ENCODE measurements around the gene PTPRD.

The PTPRD gene

DNA sequence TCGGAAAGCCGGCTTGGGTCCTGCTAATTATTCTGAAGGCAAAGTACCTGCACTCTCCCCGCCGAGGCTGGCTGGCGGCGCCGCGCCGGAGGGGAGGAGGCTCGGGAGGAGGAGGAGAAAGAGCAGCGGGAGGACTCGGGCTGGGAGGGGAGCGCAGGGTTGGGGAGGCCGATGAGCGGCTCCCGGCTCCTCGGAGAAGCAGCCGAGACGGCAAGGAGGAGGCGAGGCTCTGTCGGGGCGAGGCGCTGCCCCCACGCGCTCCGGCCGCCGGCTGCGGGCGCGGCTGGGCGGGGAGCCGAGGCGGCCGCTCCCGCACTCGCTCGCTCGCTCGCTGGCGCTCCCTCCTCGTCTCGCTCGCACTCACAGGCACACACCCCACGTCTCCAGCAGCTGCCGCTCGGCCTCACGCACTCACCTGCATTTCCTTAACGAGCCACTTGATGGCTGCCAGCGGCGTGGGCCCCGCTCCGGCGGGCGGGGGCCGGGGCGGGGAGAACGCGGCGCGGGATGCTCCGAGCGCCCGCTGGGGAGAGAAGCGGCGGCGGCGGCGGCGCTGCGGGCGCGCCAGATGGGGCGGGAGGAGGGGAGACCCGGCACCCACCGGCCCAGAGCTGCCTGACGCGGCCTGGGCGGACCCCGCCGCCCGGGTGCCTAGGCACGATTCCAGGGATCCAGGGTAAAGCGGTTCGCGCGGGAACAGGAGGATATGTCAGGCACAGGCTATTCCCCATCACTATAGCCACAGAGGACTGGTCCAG, at the start of gene PTPRD:
Gene PTPRD, minus strand, starts transcription at position 362 of the 758 bp plus-strand sequence.
- no peak for DNase-seq

DNA sequence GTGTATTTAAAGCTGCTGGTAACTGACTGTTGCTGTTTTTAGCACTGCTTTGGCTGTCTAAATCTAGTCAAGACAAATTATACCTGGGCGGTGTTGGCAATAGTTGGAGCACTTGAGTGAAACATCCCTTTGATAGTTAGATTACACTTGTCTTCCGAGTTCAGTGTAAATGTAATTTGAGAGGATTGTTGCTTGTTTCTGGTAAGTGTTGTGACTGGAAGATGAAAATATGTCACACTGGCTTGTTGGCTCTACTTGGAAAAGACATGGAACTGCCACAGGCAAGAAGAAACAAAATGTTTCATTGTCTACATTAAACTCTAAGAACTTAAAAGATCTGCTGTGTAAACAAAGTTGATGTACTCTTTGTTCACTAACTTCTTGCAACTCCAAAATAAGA, 49.2 kb upstream of the PTPRD start:
- no peak for DNase-seq

DNA sequence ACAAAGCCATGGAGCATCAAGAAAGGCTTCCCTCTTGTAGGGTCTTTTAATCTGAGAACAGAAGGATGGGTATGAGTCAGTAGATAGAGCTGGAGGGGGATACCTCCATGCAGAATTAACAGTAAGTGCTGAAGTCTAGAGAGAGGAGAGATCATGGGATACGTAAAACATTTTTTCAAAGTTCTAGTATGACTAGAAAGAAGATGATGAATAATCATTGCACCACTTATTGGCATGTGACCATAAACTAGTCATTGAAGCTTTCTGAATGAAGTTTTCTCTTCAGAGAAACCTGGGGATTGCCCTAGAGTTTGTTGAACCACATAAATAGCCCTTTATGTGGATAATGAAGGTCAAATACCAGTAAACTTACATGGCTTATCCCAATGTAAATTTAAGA, 48.6 kb upstream of the PTPRD start:
- no peak for DNase-seq

DNA sequence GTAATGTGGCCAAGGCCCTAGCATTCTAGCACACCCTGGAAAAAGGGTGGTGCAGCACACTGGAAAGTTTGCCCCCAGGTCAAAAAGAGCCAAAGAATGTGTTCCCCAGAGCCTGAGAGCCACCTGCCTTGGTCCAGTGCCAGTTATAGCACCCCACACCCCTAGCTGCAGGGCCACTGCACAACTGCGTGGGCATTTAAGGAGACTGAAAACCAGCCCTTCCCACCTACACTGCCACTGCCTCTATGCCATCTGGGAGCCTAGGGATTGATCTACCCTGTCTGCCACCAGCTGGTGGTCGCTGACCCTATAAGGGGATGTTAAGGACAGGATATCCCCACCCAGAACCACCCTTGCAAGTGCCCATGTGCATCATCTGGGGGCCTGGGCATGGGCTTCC, 38.2 kb upstream of the PTPRD start:
- DNase-seq: no peak

DNA sequence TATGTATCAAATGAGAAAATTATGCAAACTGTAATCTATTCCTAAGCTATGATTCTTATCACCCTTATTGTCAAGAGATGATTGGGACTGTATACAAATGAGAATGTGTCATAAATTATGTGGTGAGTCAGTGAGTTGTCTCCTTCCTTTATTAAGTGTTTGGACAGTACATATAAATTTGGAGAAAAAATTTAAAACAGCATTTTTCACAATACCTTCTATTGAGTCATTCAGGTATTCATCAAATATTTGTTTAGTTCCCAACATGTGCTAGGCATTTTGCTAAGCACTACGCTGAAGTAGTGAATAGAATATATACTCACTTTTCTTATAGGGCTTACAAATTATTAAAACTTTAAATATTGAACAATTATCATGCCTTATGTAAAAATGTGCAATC, 36.3 kb upstream of the PTPRD start:
- DNase-seq: no peak

DNA sequence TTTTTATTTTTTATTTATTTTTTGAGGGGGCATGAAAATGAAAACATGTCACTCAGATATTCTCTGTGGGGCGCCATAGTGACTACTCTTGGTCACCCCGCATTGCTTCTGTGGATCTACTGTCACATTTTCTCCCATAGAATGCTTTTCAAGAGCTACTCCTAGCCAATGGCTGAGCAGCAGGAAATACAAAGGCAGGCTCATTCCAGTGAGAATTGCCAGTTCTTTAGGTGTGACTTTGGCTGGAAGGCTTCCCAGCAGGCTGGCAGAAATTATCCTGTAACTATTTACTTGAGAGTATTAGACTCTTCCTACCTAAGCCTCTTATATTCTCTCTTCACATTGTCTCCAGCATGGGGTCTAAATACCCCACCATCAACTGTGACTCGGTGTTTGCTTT, 21.0 kb upstream of the PTPRD start:
- DNase-seq: no peak

DNA sequence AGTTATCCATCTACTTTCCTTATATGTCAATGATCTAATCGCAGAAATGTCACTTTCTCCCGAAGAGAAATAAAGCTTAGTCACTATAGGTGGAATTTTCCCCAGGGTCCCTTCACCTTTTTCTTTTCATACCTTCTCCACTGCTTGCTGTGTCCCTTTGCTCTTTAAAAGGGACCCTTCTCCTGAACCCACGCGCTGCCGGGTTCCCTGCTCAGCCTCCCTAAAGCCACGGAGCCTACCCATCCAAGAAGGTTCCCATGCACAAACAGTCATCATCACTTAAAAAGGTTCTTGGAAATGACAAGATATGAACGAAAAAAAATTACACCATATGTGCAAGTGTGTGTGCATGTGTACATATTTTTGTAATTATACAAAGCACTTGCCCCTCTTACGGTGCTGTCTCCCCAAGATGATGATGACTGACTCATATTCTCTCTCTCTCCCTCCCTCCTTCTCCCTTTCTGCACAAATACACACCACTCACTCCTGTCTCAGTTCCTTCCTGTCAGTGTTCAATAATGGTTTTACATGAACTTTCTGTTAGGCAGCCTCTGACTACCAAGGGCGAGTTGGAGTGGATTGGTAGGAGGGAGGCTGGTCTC, 1.5 kb upstream of the PTPRD start:
- no peak for DNase-seq

DNA sequence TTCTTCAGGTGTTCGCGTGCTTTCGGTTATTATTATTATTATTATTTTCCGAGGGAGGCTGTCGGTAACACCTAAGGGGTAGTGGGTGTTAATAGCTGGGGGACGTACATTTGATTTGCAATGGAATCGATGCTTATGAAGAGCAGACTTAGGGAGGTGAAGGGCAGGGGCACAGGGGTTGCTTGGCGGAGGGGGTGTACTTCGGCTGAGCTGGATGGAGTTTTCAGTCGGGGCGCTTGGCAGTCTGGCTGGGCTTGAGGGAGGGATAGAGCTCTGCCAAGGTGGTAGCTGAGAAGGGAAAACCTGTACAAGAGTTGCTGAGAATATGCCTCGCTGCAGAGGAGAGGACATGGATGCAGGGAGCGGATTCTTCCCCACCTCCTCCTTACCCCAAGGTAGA, 617 bp upstream of the PTPRD start:
- no peak for DNase-seq

DNA sequence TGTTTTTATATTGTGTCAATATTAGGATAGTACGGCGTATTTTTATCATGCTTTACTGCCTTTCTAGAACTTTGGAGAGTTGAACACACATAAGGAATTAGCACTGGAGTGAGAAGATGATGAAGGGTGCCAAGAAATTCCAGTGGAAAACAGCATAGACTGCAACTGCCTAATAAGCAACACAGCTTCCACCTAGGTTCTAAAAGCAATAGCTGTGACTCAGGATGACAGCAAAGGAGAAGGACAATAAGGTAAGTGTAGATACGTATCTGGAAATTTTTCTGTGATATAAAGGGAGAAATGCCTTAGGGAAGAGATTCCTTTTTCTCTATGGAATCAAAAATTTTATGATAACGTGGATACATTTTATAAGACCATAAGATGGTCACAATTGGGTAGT, 7.4 kb downstream of the PTPRD start:
- no peak for DNase-seq

DNA sequence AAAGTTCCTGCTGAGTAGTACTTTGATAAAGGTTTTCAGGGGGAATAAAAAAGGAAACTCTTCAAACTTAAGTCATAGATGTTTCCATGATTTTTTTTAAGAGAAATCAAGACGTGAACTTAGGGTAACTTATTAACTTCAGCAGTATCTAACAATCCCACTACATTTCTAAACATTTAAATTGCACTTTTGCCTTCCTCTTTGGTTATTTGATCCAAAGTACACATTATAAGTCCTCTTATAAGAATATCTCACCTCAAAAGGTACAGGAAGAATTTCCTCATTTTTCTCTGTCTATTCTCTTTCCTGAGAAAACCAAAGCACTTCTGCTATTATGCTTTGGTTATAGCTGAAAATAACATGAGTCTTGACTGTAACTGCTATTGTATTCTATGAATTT, 7.9 kb downstream of the PTPRD start:
- no peak for DNase-seq

DNA sequence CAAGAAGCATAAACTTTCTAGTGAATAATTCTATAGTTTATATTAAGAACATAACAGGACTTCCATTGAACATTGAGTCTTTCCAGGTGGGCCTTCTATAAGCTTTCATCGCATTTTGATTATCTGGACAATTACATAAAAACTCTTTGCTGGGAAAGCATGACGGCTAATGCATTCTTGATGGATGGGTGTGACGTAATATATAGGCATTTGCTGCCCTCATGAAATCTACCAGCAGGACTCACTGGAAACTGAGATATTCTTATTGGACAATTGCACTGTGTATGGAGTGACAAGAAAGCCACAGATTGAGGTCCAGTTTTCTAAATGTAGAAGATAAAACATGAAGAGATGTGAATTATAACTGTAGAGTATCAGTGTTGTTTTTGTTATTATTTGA, 15.0 kb downstream of the PTPRD start:
- no peak for DNase-seq

DNA sequence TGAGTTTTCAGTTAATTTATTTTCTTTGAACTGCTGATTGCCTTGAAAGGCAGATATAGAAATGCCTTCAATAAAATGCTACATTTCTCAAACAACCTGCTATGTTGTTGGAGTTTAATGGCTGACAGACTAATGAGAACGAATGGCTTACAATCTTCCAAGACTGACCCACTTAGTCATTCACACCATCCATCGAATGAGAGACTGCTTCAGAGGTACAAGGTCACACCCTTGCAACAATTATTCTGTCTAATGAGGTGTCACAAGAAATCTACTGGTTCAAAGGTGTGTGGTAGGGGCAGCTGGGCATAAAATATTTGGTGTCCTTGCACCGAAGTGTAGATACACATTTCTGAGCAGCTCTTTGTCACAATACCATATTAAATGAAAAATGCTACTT, 18.3 kb downstream of the PTPRD start:
- no peak for DNase-seq

DNA sequence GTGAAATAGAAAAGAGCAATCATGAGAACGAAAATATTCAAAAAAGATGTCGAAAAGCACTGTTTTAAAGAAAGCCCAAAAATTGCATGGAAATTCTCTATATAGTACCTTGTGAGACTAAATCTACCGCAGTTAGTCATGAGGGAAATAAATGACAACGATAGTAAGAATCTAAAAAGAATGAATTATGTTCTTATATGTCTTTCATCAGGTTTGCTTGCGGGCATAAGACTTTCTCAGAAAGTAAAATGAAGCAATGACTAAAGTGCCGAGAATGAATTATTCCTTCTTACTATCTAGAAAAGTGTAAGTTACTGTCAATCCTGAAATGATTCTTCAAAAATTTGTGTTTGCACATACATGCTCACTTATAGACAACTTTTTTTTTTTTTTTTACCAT, 26.4 kb downstream of the PTPRD start:
- no peak for DNase-seq

DNA sequence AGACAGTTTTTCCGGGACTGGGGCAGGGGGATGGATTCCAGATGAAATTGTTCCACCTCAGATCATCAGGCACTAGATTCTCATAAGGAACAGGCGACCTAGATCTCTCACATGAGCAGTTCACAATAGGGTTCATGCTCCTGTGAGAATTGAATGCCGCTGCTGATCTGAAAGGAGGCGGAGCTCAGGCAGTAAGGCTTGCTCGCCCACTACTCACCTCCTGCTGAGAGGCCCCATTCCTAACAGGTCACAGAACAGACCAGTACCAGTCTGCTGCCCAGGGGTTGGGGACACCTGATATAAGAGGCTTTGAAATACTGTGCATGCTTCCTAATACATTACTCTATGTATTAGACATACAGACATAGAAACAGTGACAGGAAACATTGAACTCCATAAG, 41.1 kb downstream of the PTPRD start:
- no peak for DNase-seq

DNA sequence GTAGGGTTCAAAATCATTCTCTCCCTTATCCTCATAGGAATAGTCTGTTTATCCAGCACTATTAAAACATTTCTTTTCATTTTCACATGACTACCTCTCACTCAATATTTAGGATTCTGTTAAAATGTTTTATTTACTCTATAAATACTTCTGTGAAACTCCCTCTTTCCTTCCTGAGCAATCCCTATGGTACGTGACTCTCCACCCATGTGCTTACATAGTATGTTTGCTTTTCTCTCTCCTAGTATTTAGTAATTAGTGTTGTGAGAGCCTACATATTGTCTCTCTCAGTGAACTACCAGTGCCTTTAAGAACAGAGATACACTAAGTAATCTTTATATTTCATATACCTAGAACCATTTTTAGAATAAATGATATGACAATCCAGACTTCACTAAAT, 46.0 kb downstream of the PTPRD start:
- no peak for DNase-seq

DNA sequence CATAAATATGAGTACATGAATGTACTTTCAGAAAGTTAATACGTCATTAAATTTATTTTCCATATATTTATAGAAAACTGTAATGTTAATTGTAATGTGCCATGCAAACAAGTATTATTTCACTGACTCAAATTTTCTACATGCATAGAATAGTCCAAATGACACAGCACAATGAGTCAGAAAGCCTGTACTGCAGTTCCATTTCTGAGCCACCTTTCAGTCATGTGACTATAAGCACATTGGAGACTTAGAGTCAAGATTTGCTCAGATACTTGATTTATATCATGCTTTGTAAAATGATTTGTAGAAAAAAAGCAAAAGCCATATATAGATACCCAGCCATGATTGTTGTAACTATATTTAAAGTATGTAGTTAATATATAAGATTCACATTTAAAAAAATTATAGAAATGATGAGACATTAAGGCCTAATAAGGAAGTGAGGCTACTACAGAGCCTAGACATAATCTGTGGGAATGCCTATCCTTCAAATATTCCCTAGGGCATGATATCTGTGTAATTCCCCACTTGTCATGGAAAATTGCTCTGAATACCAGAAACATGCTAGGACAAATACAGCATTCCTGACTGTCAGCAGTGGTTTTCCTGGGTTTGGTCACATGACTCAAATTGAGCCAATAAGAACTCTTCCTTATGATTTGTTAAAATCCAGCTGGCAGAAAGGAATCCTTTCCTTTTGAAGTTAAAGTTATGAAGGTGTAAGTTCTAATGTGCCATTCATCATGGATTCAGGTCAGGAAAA, 50.0 kb downstream of the PTPRD start:
- no peak for DNase-seq

DNA sequence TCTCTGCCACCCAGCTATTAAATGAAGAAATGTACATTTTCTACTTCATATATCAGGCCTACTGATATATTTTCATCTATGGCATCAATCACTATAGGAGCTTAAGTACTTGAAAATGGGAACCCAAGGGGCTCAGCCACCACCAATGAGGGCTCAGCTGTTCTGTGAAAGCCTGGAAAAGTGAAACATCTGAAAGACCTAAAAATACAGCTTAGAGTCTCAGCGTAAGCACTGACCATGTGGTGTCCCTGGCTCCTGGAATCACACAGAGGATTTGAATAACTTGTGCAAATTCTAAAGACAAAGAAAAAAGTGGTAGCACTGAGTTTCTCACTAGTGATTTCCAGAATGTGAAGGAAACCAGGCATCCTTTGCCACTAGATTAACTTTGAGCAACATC, 64.5 kb downstream of the PTPRD start:
- DNase-seq: no peak

DNA sequence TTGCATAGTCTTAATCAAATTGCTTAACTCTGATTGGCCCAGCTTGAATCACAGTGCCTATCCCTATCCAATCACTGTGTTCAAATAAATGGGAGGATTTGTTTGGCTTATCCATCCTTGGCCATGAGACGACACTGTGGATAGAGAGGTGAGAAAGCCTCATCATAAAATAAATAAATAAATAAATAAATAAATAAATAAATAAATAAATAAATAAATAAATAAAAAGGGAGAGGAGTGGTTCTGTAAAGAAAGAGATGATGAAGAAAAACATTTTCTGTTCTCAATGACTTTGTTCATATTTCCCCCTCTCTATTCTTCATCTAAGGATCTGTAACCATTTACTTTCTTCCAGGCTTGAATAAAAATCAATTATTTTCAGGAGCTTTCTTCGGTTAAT, 74.7 kb downstream of the PTPRD start:
- DNase-seq: no peak

DNA sequence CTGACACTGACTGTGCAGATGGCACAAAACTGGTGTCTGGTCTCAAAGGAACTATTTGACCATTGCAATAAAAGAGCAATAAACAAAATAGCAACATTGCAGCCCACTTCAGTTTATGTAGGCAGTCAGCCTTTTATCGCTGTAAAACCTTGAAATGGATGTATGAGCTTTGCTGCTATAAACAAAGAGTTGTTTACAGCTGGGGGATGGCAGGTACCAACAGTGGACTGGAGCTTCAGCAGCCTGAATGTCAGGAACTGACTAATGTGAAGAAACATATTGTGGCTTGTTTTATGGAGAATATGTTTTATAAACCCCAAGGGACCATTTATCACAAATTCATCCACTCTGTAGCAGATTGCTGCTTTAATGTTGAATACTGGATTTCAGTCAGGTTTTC, 78.0 kb downstream of the PTPRD start:
- no peak for DNase-seq

DNA sequence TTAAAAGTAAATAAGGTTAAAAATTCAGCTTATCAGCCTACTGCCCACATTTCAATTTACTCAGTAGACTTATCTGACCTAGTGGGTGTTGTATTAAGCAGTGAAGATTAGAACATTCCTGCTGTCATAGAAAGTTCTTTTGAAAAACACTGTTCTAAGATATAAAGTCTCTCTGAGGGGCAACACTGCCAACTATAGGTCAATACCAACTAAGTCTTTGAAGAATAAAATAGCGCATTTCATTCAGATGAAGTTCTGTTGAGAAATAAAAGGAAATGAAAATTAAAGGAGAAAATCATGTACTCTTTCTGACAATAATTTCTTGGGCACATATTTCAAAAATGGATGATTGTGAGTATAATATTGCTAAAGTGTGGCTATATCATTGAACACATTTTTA, 86.8 kb downstream of the PTPRD start:
- DNase-seq: no peak

DNA sequence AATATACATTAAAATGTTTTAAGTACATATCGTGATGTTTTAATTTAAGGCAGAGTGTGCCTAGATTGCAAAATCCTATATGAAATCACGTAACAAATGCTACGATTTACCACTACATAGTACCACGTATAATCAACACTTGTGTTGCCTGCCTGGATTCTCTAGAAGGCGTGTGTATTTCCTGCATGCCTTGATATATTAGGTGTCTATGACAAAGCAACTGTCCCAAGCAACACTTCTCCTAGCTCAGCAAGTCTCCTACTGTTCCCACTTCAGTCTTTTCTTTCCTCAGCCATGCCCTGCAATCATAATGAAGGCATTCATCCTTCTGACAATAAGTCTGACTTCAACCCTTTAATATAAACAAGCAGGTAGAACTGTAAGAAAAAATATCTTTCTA, 89.6 kb downstream of the PTPRD start:
- no peak for DNase-seq

DNA sequence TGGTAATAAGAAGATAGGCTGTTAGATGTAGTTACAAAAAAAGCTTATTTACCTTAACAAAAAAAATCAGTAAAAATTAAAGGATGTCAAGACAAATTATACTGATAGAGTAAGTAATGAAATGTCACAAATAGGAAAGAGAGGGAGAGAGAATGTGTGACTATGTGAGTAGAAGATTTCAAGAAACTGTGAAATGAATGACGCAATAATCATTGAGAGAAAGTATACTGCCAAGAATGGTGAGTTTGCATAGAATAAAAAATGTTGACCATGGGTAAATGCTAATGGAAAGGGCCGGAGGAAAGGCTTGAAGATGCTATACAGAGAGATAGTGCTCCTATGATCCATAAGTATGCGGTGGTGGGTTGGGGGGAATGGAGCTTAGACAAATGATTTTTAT, 100.7 kb downstream of the PTPRD start:
- DNase-seq: no peak

DNA sequence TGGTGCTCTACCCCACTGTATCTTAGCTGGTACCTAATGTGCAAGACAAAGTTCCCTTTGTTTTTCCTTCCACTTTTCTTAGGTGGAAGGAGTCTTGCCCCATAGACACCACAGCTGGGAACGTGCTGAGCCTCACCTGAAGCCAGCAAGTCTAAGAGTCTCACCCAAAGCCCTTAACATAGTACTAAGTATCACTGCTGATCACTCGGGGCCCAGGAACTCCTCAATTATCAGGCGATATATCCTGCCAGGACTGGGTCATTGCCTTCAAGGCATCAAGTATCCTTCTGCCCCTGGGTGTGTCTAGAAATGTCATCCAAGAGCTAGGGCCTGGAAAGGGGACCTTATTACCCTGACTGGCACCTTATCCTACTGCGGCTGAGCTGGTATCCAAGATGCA, 123.9 kb downstream of the PTPRD start:
- DNase-seq: no peak

DNA sequence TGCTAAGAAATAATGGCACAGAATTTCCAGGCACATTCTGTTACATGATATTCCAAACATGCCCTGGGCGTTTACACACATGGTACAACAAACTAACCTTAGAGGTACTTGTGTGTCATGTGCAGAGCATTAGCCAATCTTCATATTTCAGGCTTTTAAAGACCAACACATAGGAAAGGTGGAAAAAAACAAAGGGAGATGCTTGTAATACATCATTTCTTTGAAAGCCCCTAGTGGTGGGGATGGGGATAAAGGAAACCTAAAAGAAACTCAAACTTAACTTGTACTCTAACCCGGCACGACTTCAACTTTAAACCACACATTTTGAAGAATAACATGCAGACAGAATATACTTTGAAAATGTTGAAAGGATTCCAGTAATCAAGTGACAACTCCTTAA, 133.6 kb downstream of the PTPRD start:
- no peak for DNase-seq
